Stimulated activated naive B cell treated with anti-CD40 and anti-IgM and Interleukin-4, amounts not matched to agents 10 μg/mL and 1 μg/mL and 100 μg/mL, for 72 hours (primary cell): Measurements from ENCODE around the gene HPN.

Experiments
- ATAC-seq, 2 donors: fragments of 150-1000 bp; cut with Tn5 transposase; replicated peaks; 2 replicates each; pipeline ENCODE4 v1.10.0; 2021; ENCODE audit warnings: moderate library complexity in 1 of 2
- DNase-seq: peaks from one replicate; pipeline ENCODE4 v3.0.0; 2021
- H3K27ac Mint-ChIP-seq: one replicate; pipeline ENCODE4 v1.8.0; 2022; ENCODE audit warnings: mild to moderate bottlenecking, mixed read lengths
- H3K27me3 Mint-ChIP-seq, 2 donors: one replicate each; pipeline ENCODE4 v1.8.0; 2022; ENCODE audit warnings: mixed read lengths in 2 of 2
- H3K36me3 Mint-ChIP-seq, 2 donors: one replicate each; pipeline ENCODE4 v1.8.0; 2022; ENCODE audit warnings: mixed read lengths in 2 of 2, mild to moderate bottlenecking in 1 of 2
- H3K4me1 Mint-ChIP-seq, 2 donors: one replicate each; pipeline ENCODE4 v1.8.0; 2022; ENCODE audit warnings: mixed read lengths in 2 of 2, mild to moderate bottlenecking in 1 of 2
- H3K4me3 Mint-ChIP-seq, 2 donors: one replicate each; pipeline ENCODE4 v1.8.0; 2022; ENCODE audit warnings: mild to moderate bottlenecking in 2 of 2, mixed read lengths in 2 of 2, moderate library complexity in 1 of 2
- H3K9me3 Mint-ChIP-seq, 2 donors: one replicate each; pipeline ENCODE4 v1.8.0; 2022; ENCODE audit warnings: mixed read lengths in 2 of 2, mild to moderate bottlenecking in 1 of 2

The HPN gene

GRCh38 chr19:35061583-35062373 lies 20.3 kb downstream of the HPN start:
- Mint-ChIP-seq H3K4me1 (peaks cover 1 to 2% of the 10 kb centered on the region in 2 donors), H3K27ac (no peak overlapping the region), H3K4me3 (no peak overlapping the region), H3K9me3 (peaks cover 0 to 2% of the 10 kb centered on the region in 2 donors), H3K27me3 (peaks cover 4 to 6% of the 10 kb centered on the region in 2 donors), H3K36me3 (no peaks in the 10 kb centered on the region)
- DNase-seq (no peak), ATAC-seq (no peak)

DNA sequence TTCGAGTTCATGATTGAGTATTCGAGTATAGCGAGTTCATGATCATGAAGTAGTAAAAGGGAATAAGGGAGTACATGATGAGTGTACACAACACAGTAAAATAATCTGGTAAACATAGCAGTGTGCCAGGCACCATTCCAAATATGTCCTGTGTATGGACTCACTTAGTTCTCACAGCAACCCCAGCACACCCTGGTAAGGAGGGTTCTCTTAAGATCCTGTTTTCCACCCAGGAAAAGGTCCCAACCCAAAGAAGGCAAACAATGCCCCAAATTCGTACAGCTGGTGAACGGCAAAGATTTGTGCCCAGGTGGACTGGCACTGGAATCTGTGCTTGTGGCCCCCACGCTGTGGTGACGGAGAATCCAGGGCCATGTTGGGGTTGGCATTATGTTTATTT lies 21.4 kb downstream of the HPN start:
- no peak for DNase-seq
- H3K4me3 Mint-ChIP-seq, result no peak overlapping the region
- H3K9me3 Mint-ChIP-seq, result peaks cover 0 to 2% of the 10 kb centered on the region in 2 donors
- no peak for ATAC-seq
- H3K4me1 Mint-ChIP-seq, result peaks cover 8 to 13% of the 10 kb centered on the region in 2 donors
- H3K36me3 Mint-ChIP-seq, result no peaks in the 10 kb centered on the region
- H3K27ac Mint-ChIP-seq, result no peak overlapping the region
- peaks cover 4 to 6% of the 10 kb centered on the region in 2 donors for H3K27me3 Mint-ChIP-seq

DNA sequence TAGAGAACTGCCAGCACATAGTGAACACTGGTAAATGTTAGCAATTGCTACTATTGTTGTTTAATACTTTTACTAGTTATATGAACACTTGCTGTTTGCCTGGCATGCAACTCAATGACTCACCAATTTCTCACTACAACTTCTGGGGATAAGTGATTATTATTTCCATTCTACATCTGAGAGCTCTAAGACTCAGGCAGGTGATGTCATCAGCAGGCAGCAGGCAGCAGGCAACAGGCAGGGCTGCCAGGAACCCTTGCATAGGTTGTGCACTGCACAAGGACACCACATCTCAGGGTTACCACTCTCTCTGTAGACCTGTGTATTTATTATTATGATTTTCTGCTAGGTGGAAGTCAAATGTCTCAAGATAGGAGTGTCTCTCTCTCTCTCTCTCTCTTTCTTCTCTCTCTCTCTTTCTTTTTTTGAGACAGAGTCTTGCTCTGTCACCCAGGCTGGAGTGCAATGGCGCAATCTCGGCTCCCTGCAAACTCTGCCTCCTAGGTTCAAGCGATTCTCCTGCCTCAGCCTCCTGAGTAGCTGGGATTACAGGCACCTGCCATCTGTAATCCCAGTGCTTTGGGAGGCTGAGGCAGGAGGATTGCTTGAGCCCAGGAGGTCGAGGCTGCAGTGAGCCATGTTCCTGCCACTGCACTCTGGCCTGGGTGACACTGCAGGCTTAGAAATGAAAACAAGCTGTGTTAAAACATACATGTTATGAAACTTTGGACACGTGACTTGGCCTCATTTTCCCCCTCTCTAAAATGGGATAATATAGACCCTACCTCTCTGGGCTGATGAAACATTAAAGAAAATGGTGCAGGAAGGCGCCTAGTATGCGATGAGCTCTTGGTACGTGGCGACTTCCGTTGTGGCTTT lies 22.7 kb downstream of the HPN start:
- DNase-seq (no peak), ATAC-seq (no peak)
- Mint-ChIP-seq H3K4me1 (peaks cover 14 to 16% of the 10 kb centered on the region in 2 donors), H3K9me3 (peaks cover 0 to 2% of the 10 kb centered on the region in 2 donors), H3K27ac (no peak overlapping the region), H3K36me3 (no peaks in the 10 kb centered on the region), H3K4me3 (no peak overlapping the region), H3K27me3 (peaks cover 4 to 6% of the 10 kb centered on the region in 2 donors)

DNA sequence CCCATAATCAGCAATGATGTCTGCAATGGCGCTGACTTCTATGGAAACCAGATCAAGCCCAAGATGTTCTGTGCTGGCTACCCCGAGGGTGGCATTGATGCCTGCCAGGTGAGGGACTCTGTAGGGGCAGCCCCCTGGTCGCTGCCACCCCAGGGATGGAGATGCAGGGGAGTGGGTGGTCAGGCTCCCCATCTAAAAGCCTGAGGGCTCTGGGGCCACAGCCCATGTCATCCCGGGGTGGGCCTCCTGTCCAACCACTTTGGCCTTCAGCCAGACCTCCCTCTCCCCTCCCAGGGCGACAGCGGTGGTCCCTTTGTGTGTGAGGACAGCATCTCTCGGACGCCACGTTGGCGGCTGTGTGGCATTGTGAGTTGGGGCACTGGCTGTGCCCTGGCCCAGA lies 24.1 kb downstream of the HPN start:
- no peak for ATAC-seq
- H3K27ac Mint-ChIP-seq, result no peak overlapping the region

GRCh38 chr19:35066121-35066520 lies 24.6 kb downstream of the HPN start:
- Mint-ChIP-seq H3K4me1 (peaks cover 16 to 20% of the 10 kb centered on the region in 2 donors), H3K27me3 (no peaks in the 10 kb centered on the region), H3K4me3 (no peak overlapping the region), H3K27ac (no peak overlapping the region), H3K36me3 (no peaks in the 10 kb centered on the region), H3K9me3 (peaks cover 0 to 4% of the 10 kb centered on the region in 2 donors)
- ATAC-seq (no peak), DNase-seq (no peak)

More for the DNA sequence above, 24.1 kb downstream of the HPN start:
- Mint-ChIP-seq H3K4me1 (peaks cover 16 to 20% of the 10 kb centered on the region in 2 donors), H3K4me3 (no peak overlapping the region), H3K36me3 (no peaks in the 10 kb centered on the region), H3K27me3 (no peaks in the 10 kb centered on the region), H3K9me3 (peaks cover 0 to 3% of the 10 kb centered on the region in 2 donors)
- DNase-seq, result no peak

GRCh38 chr19:35066691-35067563 lies 25.4 kb downstream of the HPN start:
- peak; percentile 80 for DNase-seq
- Mint-ChIP-seq H3K4me1 (peaks cover 16 to 20% of the 10 kb centered on the region in 2 donors), H3K9me3 (peaks cover 0 to 4% of the 10 kb centered on the region in 2 donors), H3K27ac (peak overlapping the region; percentile 74), H3K36me3 (no peaks in the 10 kb centered on the region), H3K27me3 (no peaks in the 10 kb centered on the region), H3K4me3 (peak overlapping the region; percentile 43 to 53)
- ATAC-seq, result peak; percentile 96 to 97

DNA sequence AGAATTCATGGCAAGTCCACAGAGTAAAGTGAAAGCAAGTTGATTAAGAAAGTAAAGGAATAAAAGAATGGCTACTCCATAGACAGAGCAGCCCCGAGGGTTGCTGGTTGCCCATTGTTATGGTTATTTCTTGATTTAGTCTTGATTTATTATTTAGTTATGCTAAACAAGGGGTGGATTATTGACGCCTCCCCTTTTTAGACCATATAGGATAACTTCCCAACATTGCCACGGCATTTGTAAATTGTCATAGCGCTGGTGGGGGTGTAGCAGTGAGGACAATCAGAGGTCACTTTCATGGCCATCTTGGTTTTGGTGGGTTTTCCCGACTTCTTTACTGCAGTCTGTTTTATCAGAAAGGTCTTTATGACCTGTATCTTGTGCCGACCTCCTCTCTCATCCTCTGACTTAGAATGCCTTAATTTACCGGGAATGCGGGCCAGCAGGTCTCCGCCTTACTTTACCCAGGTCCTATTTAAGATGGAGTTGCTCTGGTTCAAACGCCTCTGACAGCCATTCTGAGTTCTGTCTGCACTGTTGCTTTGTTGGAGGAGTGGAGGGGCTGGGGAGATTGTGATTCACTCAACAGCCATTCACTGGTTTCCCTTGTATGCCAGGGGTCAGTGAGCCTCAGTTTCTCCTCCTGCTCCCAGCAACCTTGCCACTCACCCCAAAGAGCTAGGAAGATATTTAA lies 27.6 kb downstream of the HPN start:
- peaks cover 19 to 20% of the 10 kb centered on the region in 2 donors for H3K4me1 Mint-ChIP-seq
- H3K9me3 Mint-ChIP-seq, result peaks cover 0 to 4% of the 10 kb centered on the region in 2 donors
- ATAC-seq, result no peak
- no peak for DNase-seq
- H3K27ac Mint-ChIP-seq, result no peak overlapping the region
- no peak overlapping the region for H3K4me3 Mint-ChIP-seq
- no peaks in the 10 kb centered on the region for H3K27me3 Mint-ChIP-seq
- no peaks in the 10 kb centered on the region for H3K36me3 Mint-ChIP-seq

DNA sequence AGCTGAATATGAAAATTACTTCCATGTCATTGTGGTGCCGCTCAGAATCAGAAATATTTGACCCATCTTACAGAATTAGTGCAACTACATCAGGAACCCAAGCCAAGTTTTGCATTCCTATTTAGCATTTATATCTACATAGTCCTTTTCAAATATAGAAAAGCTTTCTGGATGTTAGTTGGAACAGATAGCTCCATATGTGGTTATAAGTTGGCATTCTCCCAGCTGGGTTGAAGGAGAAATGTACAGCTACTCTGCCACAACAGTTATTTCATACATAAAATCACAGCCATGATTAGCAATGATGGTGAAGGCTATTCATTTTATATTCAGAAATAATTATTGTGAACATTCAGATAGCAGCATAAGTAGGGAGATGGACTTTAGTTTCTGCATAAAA lies 28.2 kb downstream of the HPN start:
- H3K9me3 Mint-ChIP-seq, result peaks cover 0 to 4% of the 10 kb centered on the region in 2 donors
- no peak overlapping the region for H3K4me3 Mint-ChIP-seq
- H3K4me1 Mint-ChIP-seq, result peaks cover 20 to 22% of the 10 kb centered on the region in 2 donors
- ATAC-seq, result no peak
- H3K36me3 Mint-ChIP-seq, result no peaks in the 10 kb centered on the region
- H3K27me3 Mint-ChIP-seq, result no peaks in the 10 kb centered on the region
- DNase-seq, result no peak
- no peak overlapping the region for H3K27ac Mint-ChIP-seq

DNA sequence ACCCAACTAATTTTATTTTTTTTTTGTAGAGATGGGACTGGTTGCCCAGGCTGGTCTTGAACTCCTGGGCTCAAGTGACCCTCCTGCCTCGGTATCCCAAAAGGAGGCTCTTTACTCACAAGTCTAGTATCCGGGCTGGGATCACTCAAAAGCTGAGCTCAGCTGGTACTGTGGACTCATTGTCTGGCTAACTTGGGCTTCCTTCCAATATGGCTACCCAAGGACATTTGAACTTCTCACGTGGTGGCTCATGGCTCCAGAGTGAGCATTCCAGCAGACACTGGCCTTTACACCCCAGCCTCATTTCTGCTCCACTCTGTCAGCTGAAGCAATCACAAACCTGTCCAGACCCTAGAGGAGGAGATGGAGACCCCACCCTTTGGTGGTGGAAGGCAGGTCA lies 28.9 kb downstream of the HPN start:
- Mint-ChIP-seq H3K4me1 (peaks cover 27 to 28% of the 10 kb centered on the region in 2 donors), H3K36me3 (no peaks in the 10 kb centered on the region), H3K27me3 (no peaks in the 10 kb centered on the region), H3K27ac (no peak overlapping the region), H3K4me3 (no peak overlapping the region), H3K9me3 (peaks cover 0 to 4% of the 10 kb centered on the region in 2 donors)
- ATAC-seq, result no peak
- DNase-seq, result no peak

DNA sequence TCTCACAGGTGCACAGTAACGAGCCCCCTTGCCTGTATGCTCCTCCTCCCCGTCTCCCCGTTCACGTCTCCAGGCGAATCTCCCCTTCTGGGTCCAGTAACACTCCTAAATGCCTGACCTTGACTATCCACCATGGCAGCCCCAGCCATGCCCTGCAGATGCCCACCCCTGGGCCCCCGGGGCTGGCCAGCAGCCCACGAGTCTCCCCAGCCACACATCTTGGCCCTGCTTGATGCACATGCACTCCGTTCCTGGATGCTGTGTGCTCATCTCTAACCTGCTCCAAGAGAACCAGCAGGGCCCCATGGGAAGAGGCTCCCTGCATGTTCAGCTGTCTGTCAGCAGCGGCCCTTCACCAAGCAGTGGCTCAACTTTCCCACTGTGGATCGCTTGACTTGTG lies 32.0 kb downstream of the HPN start:
- ATAC-seq (no peak), DNase-seq (no peak)
- Mint-ChIP-seq H3K27ac (no peak overlapping the region), H3K4me3 (no peak overlapping the region), H3K36me3 (no peaks in the 10 kb centered on the region), H3K27me3 (no peaks in the 10 kb centered on the region), H3K9me3 (peaks cover 0 to 2% of the 10 kb centered on the region in 2 donors), H3K4me1 (peaks cover 25 to 31% of the 10 kb centered on the region in 2 donors)

DNA sequence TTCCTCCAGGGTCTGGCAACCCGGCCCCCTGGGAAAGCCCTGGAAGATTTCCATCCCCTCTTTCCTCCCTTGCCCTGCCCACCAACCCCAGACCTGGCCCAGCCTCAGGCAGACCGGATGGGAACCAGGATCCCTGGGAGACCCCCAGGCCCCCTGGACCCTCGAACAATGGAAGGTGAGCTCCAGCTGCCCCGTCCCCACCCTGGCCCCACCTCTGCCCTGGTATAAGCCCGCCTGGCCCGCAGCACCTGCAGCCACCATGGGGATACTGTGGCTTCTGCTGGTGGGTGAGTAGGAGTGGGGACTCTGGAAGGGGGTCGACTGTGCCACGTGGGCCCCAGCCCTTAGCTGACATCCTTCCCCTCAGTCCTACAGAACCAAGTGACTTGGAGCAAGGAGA lies 32.4 kb downstream of the HPN start:
- Mint-ChIP-seq H3K9me3 (peaks cover 0 to 2% of the 10 kb centered on the region in 2 donors), H3K36me3 (no peaks in the 10 kb centered on the region), H3K4me3 (no peak overlapping the region), H3K27ac (no peak overlapping the region), H3K4me1 (peaks cover 29 to 33% of the 10 kb centered on the region in 2 donors), H3K27me3 (no peaks in the 10 kb centered on the region)
- ATAC-seq (no peak), DNase-seq (no peak)

GRCh38 chr19:35074426-35075201 lies 33.1 kb downstream of the HPN start:
- H3K9me3 Mint-ChIP-seq, result peaks cover 0 to 2% of the 10 kb centered on the region in 2 donors
- no peaks in the 10 kb centered on the region for H3K36me3 Mint-ChIP-seq
- peaks cover 26 to 34% of the 10 kb centered on the region in 2 donors for H3K4me1 Mint-ChIP-seq
- no peaks in the 10 kb centered on the region for H3K27me3 Mint-ChIP-seq
- H3K4me3 Mint-ChIP-seq, result no peak overlapping the region
- peak; percentile 25 to 54 for ATAC-seq
- H3K27ac Mint-ChIP-seq, result peak overlapping the region; percentile 65
- no peak for DNase-seq
